SW 1271 (cell line): ENCODE data around the gene HOXD12.

Experiments used
- DNase-seq, 2 experiments: peaks; one replicate each; lab custom pipeline; 2025; lab: John Stamatoyannopoulos, UW

Gene HOXD12

GRCh38 chr2:176081376-176081836 lies 18.2 kb upstream of the HOXD12 start:
- no peak for DNase-seq

- no peak for DNase-seq
These were observed 17.6 kb upstream of the HOXD12 start for GRCh38 chr2:176081837-176082524.

- DNase-seq = no peak
These were observed 17.1 kb upstream of the HOXD12 start for GRCh38 chr2:176082525-176082823.

GRCh38 chr2:176082824-176083751 lies 16.5 kb upstream of the HOXD12 start:
- no peak for DNase-seq

- DNase-seq = no peak
These were observed 15.8 kb upstream of the HOXD12 start, which contains the start of gene EVX2 for GRCh38 chr2:176083796-176084261. Gene EVX2, minus strand, starts transcription at chr2:176083962. Its CDS starts 186 bp downstream, at chr2:176083776.

GRCh38 chr2:176084611-176085119 lies 14.9 kb upstream of the HOXD12 start:
- DNase-seq = no peak

GRCh38 chr2:176085120-176085788 lies 14.3 kb upstream of the HOXD12 start:
- DNase-seq = no peak

- DNase-seq = no peak
These were observed 13.5 kb upstream of the HOXD12 start for GRCh38 chr2:176085861-176086771.

- no peak for DNase-seq
These were observed 12.1 kb upstream of the HOXD12 start for GRCh38 chr2:176087330-176088047.

GRCh38 chr2:176088048-176088936 lies 11.3 kb upstream of the HOXD12 start:
- peak in 1 of 2 experiments; percentile 17 for DNase-seq

- DNase-seq = no peak
These were observed 10.4 kb upstream of the HOXD12 start for GRCh38 chr2:176088937-176089842.

- no peak for DNase-seq
These were observed 9.7 kb upstream of the HOXD12 start for GRCh38 chr2:176089843-176090395.

GRCh38 chr2:176090862-176091261 lies 8.7 kb upstream of the HOXD12 start:
- DNase-seq = no peak

- DNase-seq = no peak
These were observed 8.0 kb upstream of the HOXD12 start for GRCh38 chr2:176091329-176092258.

GRCh38 chr2:176092270-176093144 lies 7.1 kb upstream of the HOXD12 start, which contains the start of gene HOXD13:
Gene HOXD13, plus strand, starts transcription at chr2:176092721. Its CDS starts 170 bp downstream, at chr2:176092891.
- DNase-seq = no peak
